GM19438 (cell line): ENCODE data around the gene PRKCA.

Experiments used
- ATAC-seq: cut with Tn5 transposase; IDR thresholded peaks from one replicate; pipeline ENCODE4 v1.9.1; 2021; ENCODE audit warnings: low read depth; ENCODE audit not compliant: unreplicated experiment

The PRKCA gene

DNA sequence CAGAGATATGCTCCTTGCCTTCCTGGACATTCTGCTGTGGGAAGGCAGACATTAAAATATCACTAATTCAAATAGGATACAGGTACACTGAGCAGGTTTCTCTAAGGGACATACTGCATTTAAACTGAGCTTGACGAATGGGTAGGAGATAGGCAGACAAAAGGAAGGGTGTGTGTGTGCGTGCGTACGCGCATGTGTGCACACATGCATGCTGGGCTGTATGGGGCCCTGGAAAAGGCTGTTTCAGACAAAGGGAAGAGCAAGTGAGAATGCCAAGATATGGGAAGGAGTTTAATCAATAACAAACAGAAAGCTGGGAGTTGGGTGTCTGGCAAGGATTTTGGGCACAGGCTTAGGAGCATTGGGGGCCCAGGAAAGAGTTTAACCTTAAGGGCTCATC is 196.2 kb downstream of the PRKCA start:
- no peak for ATAC-seq

DNA sequence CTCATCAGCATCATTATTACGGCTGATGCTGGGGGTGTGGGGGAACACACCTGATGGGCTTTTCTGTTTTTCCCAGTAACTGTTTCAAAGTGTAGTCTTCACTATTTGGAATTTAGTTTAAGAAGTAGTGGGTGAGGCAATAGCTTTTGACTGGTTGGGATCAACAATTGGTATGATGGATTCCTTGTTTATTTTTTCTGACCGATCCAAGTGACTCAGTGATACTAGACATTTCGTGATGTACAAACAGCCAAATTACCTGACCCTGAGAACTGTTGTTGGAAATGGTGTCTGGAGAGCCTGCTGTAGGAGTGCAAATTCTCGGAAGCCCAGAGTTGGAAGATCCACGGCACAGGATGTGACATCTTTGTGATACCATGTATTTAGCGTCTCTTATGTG is 204.2 kb downstream of the PRKCA start:
- ATAC-seq: no peak

DNA sequence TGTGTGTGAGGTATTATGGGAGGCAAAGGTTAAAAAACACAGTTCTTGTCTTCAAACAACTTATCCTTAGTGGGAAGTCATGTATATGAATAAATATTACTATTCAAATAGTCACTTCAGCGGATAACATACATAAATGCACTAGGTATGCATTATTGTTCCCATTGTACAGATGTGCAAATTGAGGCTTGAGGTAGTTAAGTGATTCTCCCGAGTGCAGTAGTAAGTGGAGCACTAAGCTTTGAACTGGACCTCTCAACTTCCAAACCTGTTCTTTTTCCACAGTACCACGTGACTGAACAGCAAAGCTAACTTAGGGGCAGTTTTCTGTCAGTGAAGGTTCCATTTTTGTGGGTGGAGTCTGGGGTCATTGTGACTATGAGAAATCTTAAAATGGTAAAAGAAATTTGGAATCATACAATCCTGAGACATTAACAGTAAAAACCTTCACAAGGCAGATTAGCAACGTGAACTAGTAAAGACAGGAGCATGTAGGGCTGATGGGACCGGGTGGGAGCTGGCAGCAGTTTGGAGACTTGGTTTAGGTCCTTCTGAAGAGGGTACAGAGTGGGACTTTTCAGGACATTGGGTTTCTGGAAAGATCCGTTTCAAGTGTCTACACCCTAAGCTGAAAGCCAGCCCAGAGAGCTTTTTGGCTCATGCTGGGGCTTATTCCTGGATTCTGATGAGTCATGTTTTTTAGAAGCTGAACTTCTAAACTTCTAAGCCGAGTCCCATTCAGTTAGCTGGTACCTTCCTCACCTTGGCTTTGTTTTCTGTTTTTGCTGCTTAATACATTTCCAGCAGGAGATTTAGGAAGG is 204.9 kb downstream of the PRKCA start:
- ATAC-seq: no peak

- no peak for ATAC-seq
These were observed 205.8 kb downstream of the PRKCA start for GRCh38 chr17:66507982-66508760.

- no peak for ATAC-seq
These were observed 206.8 kb downstream of the PRKCA start for GRCh38 chr17:66508896-66509844.

GRCh38 chr17:66509926-66510325 is 207.5 kb downstream of the PRKCA start:
- ATAC-seq: no peak

DNA sequence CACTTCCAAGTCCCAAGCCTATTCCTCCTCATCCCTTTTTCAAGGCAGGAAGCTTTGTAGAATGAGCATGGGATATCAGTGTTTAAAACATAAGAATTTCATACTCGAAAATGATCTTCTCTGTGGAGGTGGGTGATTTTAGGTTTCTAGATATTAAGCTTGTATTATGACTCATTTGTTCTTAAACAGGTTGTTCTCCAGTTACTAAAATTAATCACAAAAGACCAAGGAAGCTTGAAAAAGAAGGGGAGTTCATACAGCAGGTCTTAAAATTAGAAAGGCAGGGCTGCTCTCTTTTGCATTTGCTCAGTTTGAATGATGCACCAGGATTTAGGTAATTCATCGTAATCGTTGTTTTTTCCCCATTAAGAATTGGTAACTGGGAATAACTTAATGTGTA is 208.7 kb downstream of the PRKCA start:
- no peak for ATAC-seq

DNA sequence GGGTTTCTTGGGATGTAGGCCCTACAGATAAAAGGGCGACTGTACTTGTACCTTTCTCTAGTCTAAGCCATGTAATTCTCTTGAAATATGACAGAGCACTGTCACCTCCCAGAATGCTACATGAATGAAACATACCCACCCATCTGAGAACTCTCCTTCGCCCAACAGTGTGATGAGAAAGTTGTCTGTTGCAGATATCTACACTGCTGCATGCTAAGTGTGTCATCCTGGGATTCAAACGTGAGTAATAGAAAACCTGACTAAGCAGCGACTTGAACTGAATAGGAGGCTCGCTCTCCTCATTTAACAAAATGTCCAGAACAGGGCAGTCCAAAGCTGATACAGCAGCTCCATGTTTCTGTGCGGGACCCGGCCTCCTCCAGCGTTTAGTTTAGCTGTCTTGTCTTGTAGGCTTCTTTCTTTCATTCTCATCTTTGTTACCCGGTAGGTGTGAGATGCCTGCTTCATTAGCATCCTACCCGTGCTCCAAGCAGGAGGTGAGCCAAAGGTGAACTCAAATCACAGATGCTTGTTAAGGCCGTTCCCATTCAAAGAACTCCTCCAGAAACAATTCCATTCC is 211.9 kb downstream of the PRKCA start:
- no peak for ATAC-seq

- ATAC-seq: no peak
These were observed 213.6 kb downstream of the PRKCA start for GRCh38 chr17:66515974-66516373.

GRCh38 chr17:66517336-66518009 is 215.1 kb downstream of the PRKCA start:
- no peak for ATAC-seq

DNA sequence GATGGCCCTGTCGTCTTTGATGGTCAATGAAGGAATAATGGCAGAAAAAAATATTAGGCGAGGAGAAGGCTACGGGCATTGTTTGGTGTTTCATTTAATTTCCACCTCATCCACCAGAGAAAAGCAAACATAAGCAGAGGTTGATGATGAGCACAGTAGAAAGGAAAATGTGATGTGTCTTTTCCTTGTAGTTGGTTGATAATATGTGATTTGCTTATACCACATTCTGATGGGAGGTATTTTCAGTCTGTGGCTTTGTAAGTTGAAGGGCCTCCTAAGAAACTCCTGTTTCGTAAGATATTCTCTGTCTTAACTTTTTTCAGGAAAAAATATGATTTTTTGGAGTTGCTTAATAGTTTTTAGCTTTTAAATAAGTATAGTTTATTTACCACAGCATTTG is 215.7 kb downstream of the PRKCA start:
- no peak for ATAC-seq

DNA sequence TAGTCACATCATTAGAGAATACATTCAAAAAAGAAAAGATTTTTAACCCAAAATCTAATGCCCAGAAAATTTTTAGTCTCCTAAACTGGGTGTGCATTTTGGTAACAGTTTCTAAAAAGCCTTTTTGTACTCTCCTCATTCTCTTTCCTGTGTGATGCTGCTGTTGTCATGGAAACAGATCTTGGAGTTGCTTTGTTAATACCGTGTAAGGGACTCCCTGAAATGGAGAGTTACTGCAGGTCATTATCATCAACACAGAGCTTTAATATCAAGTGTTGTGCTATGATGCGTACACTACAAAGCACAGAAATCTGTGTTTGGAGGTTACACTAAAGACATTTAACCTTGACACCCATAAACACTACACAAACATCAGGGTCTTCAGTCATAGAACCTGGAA is 216.3 kb downstream of the PRKCA start:
- no peak for ATAC-seq

- no peak for ATAC-seq
These were observed 216.7 kb downstream of the PRKCA start for GRCh38 chr17:66519154-66519553.

DNA sequence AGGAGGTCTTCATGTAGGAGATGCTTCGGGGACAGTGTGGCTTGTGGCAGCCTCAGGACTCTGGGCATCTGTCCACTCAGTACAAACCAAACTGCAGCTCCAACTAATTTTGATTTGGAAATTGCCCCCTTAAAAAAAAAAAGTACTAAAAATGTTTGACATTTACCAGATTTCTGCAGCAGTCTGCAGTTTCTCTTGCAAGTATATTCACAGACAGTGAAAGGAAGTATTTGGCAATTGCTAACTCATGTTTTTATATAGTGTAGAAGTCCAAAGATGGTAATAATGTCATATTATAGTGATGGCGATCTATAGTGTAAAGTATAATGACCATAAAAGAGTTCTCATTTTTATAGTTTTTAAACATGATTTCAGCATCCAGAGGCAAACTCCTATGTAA is 218.6 kb downstream of the PRKCA start:
- ATAC-seq: no peak

DNA sequence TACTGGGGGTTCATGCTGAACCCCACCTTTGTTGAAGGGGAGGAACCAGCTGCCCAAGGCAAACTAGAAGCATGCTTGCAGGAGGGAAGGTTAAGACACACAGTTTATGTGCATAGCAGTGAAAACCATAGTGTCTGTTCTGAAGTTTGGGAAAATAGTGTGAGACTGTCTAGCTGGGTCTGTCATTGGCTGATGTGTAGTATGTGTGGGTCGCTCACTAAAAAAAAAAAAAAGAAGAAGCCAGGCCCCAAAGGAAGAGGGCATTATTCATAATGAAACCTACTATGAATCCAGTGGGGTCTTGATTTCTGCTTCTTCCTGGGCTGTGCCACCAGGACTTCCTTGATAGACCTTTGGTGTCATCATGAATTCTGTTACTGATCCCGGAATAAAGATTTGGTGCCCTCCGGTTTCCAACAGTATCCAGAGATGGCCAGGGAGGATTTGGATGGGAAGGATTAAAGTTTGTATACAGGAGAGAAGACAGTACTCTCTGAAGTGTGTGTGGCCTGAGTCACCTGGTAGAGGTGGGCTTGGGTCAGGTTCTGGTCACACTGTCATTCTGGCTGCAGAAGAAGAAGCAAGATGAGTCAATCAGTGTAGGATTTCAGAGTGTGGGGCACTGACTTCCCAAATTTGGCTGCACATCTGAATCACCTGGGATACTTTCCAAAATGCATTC is 220.3 kb downstream of the PRKCA start:
- ATAC-seq: no peak

GRCh38 chr17:66523378-66524200 is 221.2 kb downstream of the PRKCA start:
- ATAC-seq: no peak

GRCh38 chr17:66524877-66525276 is 222.5 kb downstream of the PRKCA start:
- ATAC-seq: no peak

DNA sequence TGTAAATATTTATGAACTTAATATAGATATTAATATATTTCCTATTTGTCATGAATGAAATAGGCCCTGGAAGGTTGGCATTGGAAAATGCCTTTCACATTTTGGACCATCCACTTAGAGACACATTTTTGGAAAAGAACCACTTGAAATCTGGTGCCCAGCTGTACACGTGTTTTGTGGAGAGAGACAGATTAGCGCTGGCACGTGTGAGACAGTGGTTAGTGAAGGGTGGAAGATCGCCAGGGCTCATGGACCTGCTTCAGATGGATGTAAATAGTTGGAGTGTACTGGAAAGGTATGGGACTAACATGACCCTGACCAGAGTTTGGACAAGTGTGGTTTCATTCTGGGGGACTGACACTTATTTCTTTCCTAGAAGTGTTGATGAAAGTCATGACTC is 222.9 kb downstream of the PRKCA start:
- no peak for ATAC-seq

- no peak for ATAC-seq
These were observed 224.4 kb downstream of the PRKCA start for GRCh38 chr17:66526827-66527226.
